IMR-90 (cell line): ENCODE results near the gene C17orf107. TPM values are rescaled to one million over a fixed set of nuclear protein-coding genes. Genes with fewer than 3 reads are reported as not detected.

Experiments
- ATAC-seq: fragments of 200-7000 bp; cut with Tn5 transposase; 2 replicates; pipeline ENCODE4 v1.9.1; 2020; ENCODE audit warnings: low read depth, mild to moderate bottlenecking, moderate library complexity
- BruUV-seq: library from RNA; stranded (reverse); fragments of 400-500 nt; replicated peaks from 2 replicates; lab custom pipeline; 2021; lab: Mats Ljungman, UMichigan
- CTCF ChIA-PET: fragments of 300-600 bp; formaldehyde crosslinking; extraction: SDS; loops from one replicate; lab custom pipeline; 2021; ENCODE audit warnings: antibody characterized with exemption; lab: Yijun Ruan, JAX
- POLR2A ChIA-PET: fragments of 300-600 bp; sonication (Branson Sonifier 250); formaldehyde crosslinking; loops from one replicate; lab custom pipeline; 2022; ENCODE audit warnings: antibody characterized with exemption; ENCODE audit not compliant: unreplicated experiment; lab: Charles Lee
- DNase-seq: peaks from one replicate; pipeline ENCODE4 v3.0.0; 2013
- H2AFZ ChIP-seq: replicated peaks from 2 replicates; pipeline ENCODE3; 2013; ENCODE audit warnings: low read length, mild to moderate bottlenecking; ENCODE audit not compliant: poor library complexity
- H2AK5ac ChIP-seq: 2 replicates; pipeline ENCODE4 v1.6.1; 2013; ENCODE audit warnings: low read depth, low read length, inconsistent platforms
- H2AK9ac ChIP-seq: replicated peaks from 2 replicates; pipeline ENCODE3; 2013; ENCODE audit warnings: mild to moderate bottlenecking, low read depth, low read length, moderate library complexity; ENCODE audit not compliant: poor library complexity
- H2BK120ac ChIP-seq: 2 replicates; pipeline ENCODE4 v1.6.1; 2013; ENCODE audit warnings: low read depth, low read length, inconsistent platforms
- H2BK15ac ChIP-seq: 3 replicates; pipeline ENCODE4 v1.6.1; 2013; ENCODE audit warnings: low read depth, low read length, inconsistent platforms
- H2BK20ac ChIP-seq: 2 replicates; pipeline ENCODE4 v1.6.1; 2013; ENCODE audit warnings: low read depth, mild to moderate bottlenecking, inconsistent platforms, low read length, moderate library complexity
- H2BK5ac ChIP-seq: 2 replicates; pipeline ENCODE4 v1.6.1; 2013; ENCODE audit warnings: mild to moderate bottlenecking, low read depth, low read length, inconsistent platforms; ENCODE audit not compliant: poor library complexity, severe bottlenecking
- H3K14ac ChIP-seq: replicated peaks from 2 replicates; pipeline ENCODE4 v1.6.1; 2013; ENCODE audit warnings: low read depth, low read length, inconsistent platforms
- H3K18ac ChIP-seq: 2 replicates; pipeline ENCODE4 v1.6.1; 2013; ENCODE audit warnings: low read depth, low read length, control low read depth
- H3K23ac ChIP-seq: 2 replicates; pipeline ENCODE4 v1.6.1; 2013; ENCODE audit warnings: low read depth, low read length, inconsistent platforms
- H3K27ac ChIP-seq: 2 replicates; pipeline ENCODE4 v1.5.1; 2013; ENCODE audit warnings: mild to moderate bottlenecking, control low read depth, low read length; ENCODE audit not compliant: insufficient read depth
- H3K27me3 ChIP-seq: 2 replicates; pipeline ENCODE4 v1.6.1; 2013; ENCODE audit warnings: low read length; ENCODE audit not compliant: control insufficient read depth, insufficient read depth
- H3K36me3 ChIP-seq: 2 replicates; pipeline ENCODE4 v1.6.1; 2013; ENCODE audit warnings: low read length, mixed read lengths; ENCODE audit not compliant: control insufficient read depth, insufficient read depth
- H3K4ac ChIP-seq: 2 replicates; pipeline ENCODE4 v1.6.1; 2013; ENCODE audit warnings: low read depth, low read length, inconsistent platforms
- H3K4me1 ChIP-seq: 2 replicates; pipeline ENCODE4 v1.6.1; 2013; ENCODE audit warnings: low read length, mixed read lengths; ENCODE audit not compliant: control insufficient read depth, insufficient read depth
- H3K4me2 ChIP-seq: 2 replicates; pipeline ENCODE4 v1.6.1; 2013; ENCODE audit warnings: low read depth, mild to moderate bottlenecking, control low read depth, low read length, moderate library complexity
- H3K4me3 ChIP-seq: 2 replicates; pipeline ENCODE4 v1.5.1; 2013; ENCODE audit warnings: low read depth, mild to moderate bottlenecking, control low read depth, low read length, moderate library complexity; ENCODE audit not compliant: insufficient read depth
- H3K56ac ChIP-seq: 2 replicates; pipeline ENCODE4 v1.6.1; 2013; ENCODE audit warnings: low read length, inconsistent platforms; ENCODE audit not compliant: insufficient read depth; ENCODE audit errors: extremely low read depth
- H3K79me1 ChIP-seq, 2 experiments: 2 replicates each; pipeline ENCODE4 v1.6.1; 2013; ENCODE audit warnings: low read length in 2 of 2, inconsistent platforms in 1 of 2, low read depth in 1 of 2
- H3K9ac ChIP-seq: 2 replicates; pipeline ENCODE4 v1.6.1; 2013; ENCODE audit warnings: low read depth, low read length, control low read depth
- H3K9me1 ChIP-seq: 2 replicates; pipeline ENCODE4 v1.6.1; 2013; ENCODE audit warnings: low read length, inconsistent platforms; ENCODE audit not compliant: insufficient read depth
- H3K9me3 ChIP-seq: 2 replicates; pipeline ENCODE4 v1.6.1; 2013; ENCODE audit warnings: low read length; ENCODE audit not compliant: control insufficient read depth, insufficient read depth
- H4K20me1 ChIP-seq: 2 replicates; pipeline ENCODE4 v1.6.1; 2013; ENCODE audit warnings: low read length, inconsistent platforms; ENCODE audit not compliant: insufficient read depth
- H4K5ac ChIP-seq: 2 replicates; pipeline ENCODE4 v1.6.1; 2013; ENCODE audit warnings: mild to moderate bottlenecking, low read depth, low read length, control low read depth
- H4K8ac ChIP-seq, 2 experiments: 2 replicates each; pipeline ENCODE4 v1.6.1; 2013; ENCODE audit warnings: low read depth in 2 of 2, low read length in 2 of 2, control low read depth in 1 of 2, inconsistent platforms in 1 of 2
- H4K91ac ChIP-seq: 2 replicates; pipeline ENCODE4 v1.6.1; 2013; ENCODE audit warnings: low read depth, low read length, inconsistent platforms; ENCODE audit not compliant: insufficient read depth
- MAFK ChIP-seq: IDR thresholded peaks from 2 replicates; pipeline ENCODE4 v1.6.1; 2012; ENCODE audit warnings: low read depth, low read length, improper control_type of control experiment
- POLR2A ChIP-seq: IDR thresholded peaks from 2 replicates; pipeline ENCODE4 v1.6.1; 2012; ENCODE audit warnings: mild to moderate bottlenecking, low read depth, low read length
- WGBS, 2 experiments: methylation state at CpG; one replicate each; pipeline versions ENCODE4 v1.1.5 to v1.1.7; 2013; ENCODE audit warnings: missing lambda C conversion rate in 2 of 2; ENCODE audit not compliant: insufficient read length in 1 of 2; ENCODE audit errors: extremely low coverage in 2 of 2; 5-methylcytosine and 5-hydroxymethylcytosine counted together
- dilution Hi-C: fragments of 300-500 bp; cut with HindIII; formaldehyde crosslinking; loops from one replicate; pipeline ENCODE4 v1.14.3; 2018; ENCODE audit warnings: low sequenced_read_pairs; ENCODE audit not compliant: unreplicated experiment
- in situ Hi-C: fragments of 300-500 bp; cut with MboI; formaldehyde crosslinking; loops from 3 replicates; pipeline ENCODE4 v1.14.3; 2019; ENCODE audit warnings: low sequenced_read_pairs, inconsistent platforms, mixed read lengths
- intact Hi-C: fragments of 100-400 bp; cut with micrococcal nuclease; formaldehyde crosslinking; loops from 2 replicates; pipeline ENCODE4 v1.10.0; 2022
- polyA plus RNA-seq, 3 experiments: library from polyadenylated mRNA; depleted of rRNA; stranded (reverse); fragments of >200 nt; gene quantifications; 2 replicates each; pipeline ENCODE4 v1.2.3, GENCODE V29; 2012; ENCODE audit warnings: low replicate concordance in 1 of 3
- total RNA-seq: library from RNA; depleted of rRNA; stranded (reverse); fragments of >200 nt; gene quantifications from 2 replicates; pipeline ENCODE4 v1.2.3, GENCODE V29; 2012

The C17orf107 gene
- total and polyA plus RNA-seq, 2 of the 4 experiments (the other 2 are of a cell fraction): 0.54 to 0.82 TPM

DNA sequence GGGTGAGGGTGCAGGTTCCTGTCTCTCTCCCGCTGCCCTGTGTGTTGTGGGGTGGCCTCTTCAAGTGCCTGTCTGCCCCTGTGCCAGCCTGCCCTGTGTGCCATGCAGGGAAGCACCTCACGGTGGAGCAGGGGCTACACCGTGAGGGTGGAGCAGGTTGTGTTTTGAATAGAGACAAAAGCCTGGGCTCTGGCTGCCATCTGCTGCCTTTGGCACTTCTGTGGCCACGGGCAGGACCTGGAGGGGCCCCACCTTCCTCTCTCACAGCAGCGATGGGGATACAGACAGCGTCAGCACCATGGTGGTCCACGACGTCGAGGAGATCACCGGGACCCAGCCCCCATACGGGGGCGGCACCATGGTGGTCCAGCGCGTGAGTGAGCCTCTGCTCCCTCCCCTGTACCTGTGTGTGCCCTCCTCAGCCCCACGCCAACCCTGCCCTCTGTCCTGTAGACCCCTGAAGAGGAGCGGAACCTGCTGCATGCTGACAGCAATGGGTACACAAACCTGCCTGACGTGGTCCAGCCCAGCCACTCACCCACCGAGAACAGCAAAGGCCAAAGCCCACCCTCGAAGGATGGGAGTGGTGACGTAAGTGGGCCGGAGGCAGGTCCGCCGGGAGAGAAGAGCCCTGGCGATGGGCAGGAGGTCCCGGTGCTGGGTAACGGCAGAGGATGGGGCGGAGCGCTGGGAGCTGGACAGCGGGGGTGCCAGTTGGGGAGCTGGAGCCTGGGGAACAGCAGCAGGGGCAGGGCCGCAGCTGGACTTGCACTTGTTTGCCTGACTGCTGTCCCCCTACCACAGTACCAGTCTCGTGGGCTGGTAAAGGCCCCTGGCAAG is 5.4 kb upstream of the C17orf107 start:
- dilution Hi-C loops: no loop called here
- H3K4me1 ChIP-seq: no peaks in the 10 kb centered on the region
- H2AK5ac ChIP-seq: no peak overlapping the region
- no peak overlapping the region for H3K27ac ChIP-seq
- H2BK20ac ChIP-seq: no peak overlapping the region
- no peak overlapping the region for H4K91ac ChIP-seq
- H2BK5ac ChIP-seq: no peak overlapping the region
- no peak overlapping the region for H3K23ac ChIP-seq
- BruUV-seq: no TSS peak
- no peak for ATAC-seq
- 85% methylated on average over 5 of the region's 31 CpGs; no CpG with 5 or more reads in 1 of the 2 experiments for WGBS, 2 experiments
- H3K36me3 ChIP-seq: peaks cover 62% of the 10 kb centered on the region
- no peaks in the 10 kb centered on the region for H3K9me3 ChIP-seq
- H3K56ac ChIP-seq: no peak overlapping the region
- H3K4me3 ChIP-seq: no peak overlapping the region
- no peak overlapping the region for H3K9ac ChIP-seq
- H2BK120ac ChIP-seq: no peak overlapping the region
- in situ Hi-C loops: no loop called here
- H3K14ac ChIP-seq: no peak overlapping the region
- no peak overlapping the region for H3K18ac ChIP-seq
- no peaks in the 10 kb centered on the region for H3K9me1 ChIP-seq
- no peaks in the 10 kb centered on the region for H3K79me1 ChIP-seq
- H3K4me2 ChIP-seq: no peak overlapping the region
- H3K4ac ChIP-seq: no peak overlapping the region
- no peak overlapping the region for H2AK9ac ChIP-seq
- H3K27me3 ChIP-seq: no peaks in the 10 kb centered on the region
- no peak for DNase-seq
- H4K5ac ChIP-seq: no peak overlapping the region
- no peak overlapping the region for H4K8ac ChIP-seq
- intact Hi-C loops: no loop called here
- CTCF ChIA-PET: no interaction called here
- TF ChIP-seq POLR2A (no peak), MAFK (no peak)
- no peak overlapping the region for H2AFZ ChIP-seq
- POLR2A ChIA-PET: no interaction called here
- no peak overlapping the region for H2BK15ac ChIP-seq
- peaks cover 6% of the 10 kb centered on the region; the same call in 1 of the 2 replicates for H4K20me1 ChIP-seq
